GM18909 (cell line): ENCODE results near the gene AEBP1.

Source experiments
- ATAC-seq: cut with Tn5 transposase; IDR thresholded peaks from one replicate; pipeline ENCODE4 v1.9.1; 2021; ENCODE audit warnings: mild to moderate bottlenecking; ENCODE audit not compliant: unreplicated experiment, poor library complexity

The AEBP1 gene

GRCh38 chr7:44066111-44066460 lies 38.1 kb upstream of the AEBP1 start:
- no peak for ATAC-seq

GRCh38 chr7:44066494-44067063 lies 37.6 kb upstream of the AEBP1 start:
- no peak for ATAC-seq

- no peak for ATAC-seq
These were observed 36.8 kb upstream of the AEBP1 start for GRCh38 chr7:44067064-44067951.

DNA sequence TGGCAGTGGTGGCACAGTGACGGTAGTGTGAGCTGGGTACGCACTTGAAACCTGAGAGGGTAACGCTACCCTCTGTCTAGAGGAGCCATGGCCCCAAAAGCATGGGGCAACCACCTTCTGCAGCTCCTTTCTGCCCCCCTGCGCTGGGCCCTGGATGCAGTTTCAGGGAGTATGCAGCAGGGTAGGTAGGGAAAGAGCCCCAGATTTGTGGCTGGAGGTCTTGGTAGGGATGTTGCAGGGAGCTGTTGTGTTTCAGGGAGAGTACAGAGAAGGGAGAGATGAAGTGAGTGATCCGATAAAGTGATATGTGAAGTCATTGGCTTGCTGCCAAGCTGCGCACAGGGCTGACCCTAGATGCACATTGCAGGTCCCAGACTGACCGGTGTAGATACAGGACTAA lies 36.1 kb upstream of the AEBP1 start:
- ATAC-seq = no peak

- no peak for ATAC-seq
These were observed 32.3 kb upstream of the AEBP1 start for GRCh38 chr7:44071726-44072363.

- no peak for ATAC-seq
These were observed 31.5 kb upstream of the AEBP1 start for GRCh38 chr7:44072364-44073231.

- ATAC-seq = peak; percentile 53
These were observed 30.3 kb upstream of the AEBP1 start for GRCh38 chr7:44073664-44074348.

- ATAC-seq = no peak
These were observed 29.8 kb upstream of the AEBP1 start for GRCh38 chr7:44074349-44074695.

DNA sequence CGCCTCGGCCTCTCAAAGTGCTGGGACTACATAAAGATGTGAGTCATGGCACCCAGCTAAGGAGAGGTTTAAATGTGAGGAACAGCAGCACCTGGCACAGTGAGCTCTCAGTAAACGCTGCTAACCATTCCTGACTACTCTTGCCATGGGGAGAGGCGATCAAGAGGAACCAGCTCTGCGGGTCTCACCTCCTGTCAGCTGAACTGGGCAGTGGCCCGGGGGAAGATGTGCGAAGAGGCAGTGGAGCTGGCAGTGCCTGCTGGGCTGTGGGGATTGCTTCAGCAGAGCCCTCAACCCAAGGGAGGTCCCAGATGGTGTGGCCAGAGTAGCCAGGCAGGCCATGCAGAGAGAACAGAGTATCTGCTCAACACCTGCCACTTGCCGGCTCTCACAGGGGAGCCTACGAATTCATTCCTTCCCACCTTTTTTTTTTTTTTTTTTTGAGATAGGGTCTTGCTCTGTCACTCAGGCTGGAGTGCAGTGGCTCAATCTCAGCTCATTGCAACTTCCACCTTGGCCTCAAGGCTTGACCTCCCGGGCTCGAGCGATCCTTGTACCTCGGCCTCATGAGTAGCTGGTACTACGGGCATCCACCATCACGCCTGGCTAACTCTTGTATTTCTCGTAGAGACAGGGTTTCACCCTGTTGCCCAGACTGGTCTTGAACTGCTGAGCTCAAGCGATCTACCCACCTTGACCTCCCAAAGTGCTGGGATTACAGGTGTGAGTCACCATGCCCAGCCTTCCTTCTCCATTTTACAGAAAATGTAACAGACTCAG lies 28.7 kb upstream of the AEBP1 start:
- no peak for ATAC-seq

DNA sequence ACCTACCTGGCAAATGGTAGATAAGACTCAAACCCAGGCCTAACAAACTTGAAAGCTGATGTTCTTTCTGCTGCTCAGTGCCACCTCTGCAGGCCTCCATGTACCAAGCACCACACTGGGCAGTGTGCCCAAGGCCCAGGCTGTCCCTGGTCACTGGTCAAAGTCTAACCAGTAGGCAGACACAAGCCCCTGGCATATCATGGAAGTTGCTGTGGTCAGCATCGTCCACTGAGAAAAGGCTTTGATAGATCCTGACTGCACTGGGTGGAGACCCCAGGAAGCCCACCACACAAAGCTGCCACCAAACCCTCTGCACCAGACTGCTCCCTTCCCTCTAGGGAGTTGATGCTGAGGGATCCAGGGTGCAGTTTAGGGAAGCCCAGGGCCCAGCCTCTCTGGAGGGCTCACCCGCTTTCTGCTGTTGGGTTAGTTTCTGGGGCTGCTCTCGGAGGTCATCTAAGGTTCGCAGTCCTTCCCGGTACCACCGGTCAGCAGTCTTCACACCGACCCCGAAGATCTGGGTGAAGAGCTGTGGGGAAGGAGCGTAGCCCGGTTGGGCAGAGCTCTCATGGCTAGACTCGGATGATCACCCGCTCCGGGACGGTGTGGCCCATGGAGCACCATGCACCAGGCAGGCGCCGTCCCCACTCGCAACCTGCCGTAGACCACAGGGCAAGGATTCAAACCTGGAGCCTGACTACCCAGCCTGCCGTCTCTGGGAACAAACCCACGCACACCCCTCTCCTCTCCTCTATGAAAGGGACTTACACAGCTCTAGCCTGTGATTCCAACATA lies 27.8 kb upstream of the AEBP1 start:
- no peak for ATAC-seq

DNA sequence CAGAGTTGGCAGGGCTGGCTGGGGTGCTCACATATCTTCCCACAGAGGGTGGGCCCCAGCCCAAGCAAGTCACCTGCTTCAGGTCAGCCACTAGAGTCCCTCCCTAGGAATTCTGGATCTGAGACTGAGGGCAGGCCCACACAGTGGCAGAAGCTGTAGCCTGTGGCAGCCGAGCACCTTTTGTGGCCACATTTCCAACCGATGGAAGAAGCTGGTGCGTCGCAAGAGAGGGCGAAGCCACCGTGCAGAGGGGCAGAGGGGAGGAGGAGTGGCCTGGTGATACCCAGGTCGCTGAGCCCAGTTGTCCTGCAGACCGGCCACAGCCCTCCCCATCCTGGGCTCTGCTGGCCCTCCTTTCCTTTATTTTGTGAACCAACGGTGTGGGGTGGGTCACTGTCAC lies 27.1 kb upstream of the AEBP1 start:
- no peak for ATAC-seq

- no peak for ATAC-seq
These were observed 26.5 kb upstream of the AEBP1 start for GRCh38 chr7:44077681-44078091.

DNA sequence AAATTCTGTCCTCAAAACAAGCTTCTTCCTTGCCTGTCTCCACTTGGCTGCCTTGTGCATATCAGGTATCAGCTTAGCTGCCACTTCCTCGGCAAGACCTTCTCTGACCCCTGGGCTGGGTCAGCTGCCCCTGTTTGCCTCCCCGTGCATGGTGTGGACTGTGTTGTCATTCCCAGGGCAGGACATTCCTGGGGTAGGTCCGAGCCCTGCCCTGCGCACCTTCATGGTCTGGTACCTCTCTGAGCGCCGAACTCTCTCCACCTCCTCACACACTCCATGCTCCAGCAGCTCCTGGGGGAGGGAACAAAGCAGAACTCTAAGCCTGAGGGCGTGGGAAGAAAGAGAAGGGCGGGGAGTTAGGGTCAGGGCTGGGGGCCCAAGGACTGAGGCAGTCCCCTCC lies 25.6 kb upstream of the AEBP1 start:
- ATAC-seq = no peak

GRCh38 chr7:44079331-44080021 lies 24.7 kb upstream of the AEBP1 start:
- ATAC-seq = no peak

DNA sequence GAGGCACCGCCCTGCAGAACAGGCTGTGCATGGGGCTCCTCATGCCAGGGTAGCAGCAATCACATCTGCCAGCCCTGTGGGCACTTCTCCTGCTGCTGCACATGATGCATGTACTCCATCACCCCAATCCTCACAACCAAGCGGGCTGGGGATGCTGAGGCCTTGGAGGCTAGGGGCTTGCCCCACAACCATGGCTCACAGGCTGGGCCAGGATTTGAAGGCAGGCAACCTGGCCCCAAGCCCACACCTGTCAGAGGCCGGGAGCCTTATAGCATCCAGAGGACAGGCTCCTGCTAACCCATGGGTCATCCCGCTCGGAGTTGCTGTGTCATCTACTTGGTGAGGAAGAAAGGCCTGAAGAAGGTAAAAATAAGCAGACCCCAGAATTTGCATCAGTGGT lies 24.0 kb upstream of the AEBP1 start:
- ATAC-seq = no peak

GRCh38 chr7:44080686-44081265 lies 23.4 kb upstream of the AEBP1 start:
- no peak for ATAC-seq

DNA sequence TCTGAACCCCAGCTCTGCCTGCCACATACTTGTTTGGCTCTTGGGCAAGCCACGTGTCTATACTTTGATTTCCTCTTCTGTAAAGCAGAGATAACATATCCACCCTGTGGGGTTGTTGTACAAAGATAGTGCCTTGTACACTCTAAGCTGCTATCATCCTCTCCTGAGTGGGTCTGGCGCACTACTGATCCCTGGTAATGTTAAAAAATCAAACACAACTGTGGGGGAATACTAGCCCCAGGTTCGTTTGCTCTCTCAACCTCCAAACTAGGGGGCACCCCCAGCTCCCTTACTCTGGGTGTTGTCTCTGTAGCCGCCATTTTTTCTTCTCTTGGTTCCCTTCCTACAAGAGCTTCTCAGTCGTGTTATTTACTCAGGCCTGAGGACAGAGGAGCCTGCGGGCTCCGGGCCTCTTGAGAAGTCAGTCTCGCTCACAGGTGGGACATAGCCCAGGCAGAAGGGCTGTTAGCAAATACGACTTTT lies 22.8 kb upstream of the AEBP1 start:
- no peak for ATAC-seq
